ENCODE results near the gene SH3GLB2.

Gene SH3GLB2

DNA sequence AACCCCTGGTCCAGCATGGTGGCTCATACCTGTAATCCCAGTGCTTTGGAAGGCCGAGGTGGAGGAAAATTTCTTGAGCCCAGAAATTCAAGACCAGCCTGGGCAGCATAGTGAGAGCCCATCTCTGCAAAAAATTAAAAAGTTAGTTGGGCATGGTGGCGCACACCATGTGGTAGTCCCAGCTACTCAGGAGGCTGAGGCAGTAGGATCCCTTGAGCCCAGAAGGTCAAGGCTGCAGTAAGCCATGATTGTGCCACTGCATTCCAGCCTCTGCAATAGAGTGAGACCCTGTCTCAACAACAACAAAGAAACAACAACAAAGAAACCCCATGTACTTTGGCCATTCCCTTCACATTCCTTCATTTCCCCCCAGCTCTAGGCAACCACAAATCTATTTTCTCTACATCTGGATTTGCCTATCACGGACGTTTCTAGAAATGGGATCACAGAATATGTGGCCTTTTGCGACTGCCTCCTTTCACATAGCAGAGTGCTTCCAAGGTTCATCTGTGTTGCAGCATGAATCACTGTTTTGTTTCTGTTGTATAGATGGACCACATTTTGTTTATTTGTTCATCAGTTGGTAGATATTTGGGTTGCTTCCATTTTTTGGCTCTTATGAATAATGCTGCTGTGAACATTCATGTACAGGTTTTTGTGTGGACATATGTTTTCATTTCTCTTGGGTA is 26.2 kb upstream of the SH3GLB2 start:
- no peak overlapping the region for H3K27ac ChIP-seq (ENCODE audit: low read depth, low read length)
- peaks cover 0 to 46% (median 26%) of the 10 kb centered on the region in 5 donors for H3K36me3 ChIP-seq (ENCODE audit: control insufficient read depth in 5 of 5, insufficient read depth in 5 of 5, low read length in 5 of 5)

DNA sequence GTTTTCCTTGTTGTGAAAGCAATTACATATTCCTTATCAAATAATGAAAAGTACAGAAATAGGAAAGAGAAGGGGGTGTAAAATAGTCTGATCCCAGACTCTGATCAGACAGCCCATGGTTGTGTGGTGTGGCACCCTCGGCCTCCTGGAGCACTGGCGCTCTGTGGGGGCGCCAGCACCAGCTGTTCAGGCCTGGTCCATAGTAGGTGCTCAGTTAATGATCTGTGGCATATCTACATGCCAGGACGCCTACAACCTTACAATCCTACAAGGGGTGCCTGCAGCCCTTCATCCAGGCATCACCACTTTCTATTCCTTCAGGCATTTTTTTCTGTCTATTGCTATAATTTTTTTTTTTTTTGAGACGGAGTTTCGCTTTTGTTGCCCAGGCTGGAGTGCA is 24.9 kb upstream of the SH3GLB2 start:
- Histone ChIP-seq H3K4me3 (ENCODE audit: low read depth in 1 of 5, low read length in 5 of 5) (no peak overlapping the region), H3K36me3 (ENCODE audit: control insufficient read depth in 5 of 5, insufficient read depth in 5 of 5, low read length in 5 of 5) (peaks cover 0 to 50% (median 32%) of the 10 kb centered on the region in 5 donors), H3K9ac (ENCODE audit: low read length in 5 of 5) (no peak overlapping the region), H3K9me3 (ENCODE audit: control insufficient read depth in 5 of 5, low read length in 5 of 5) (no peaks in the 10 kb centered on the region), H3K4me1 (ENCODE audit: control insufficient read depth in 5 of 5, insufficient read depth in 5 of 5, low read length in 5 of 5) (peaks cover 0 to 12% (median 7%) of the 10 kb centered on the region in 5 donors), H3K27me3 (ENCODE audit: control insufficient read depth in 5 of 5, insufficient read depth in 4 of 5, low read length in 5 of 5) (no peaks in the 10 kb centered on the region), H3K27ac (ENCODE audit: low read depth, low read length) (no peak overlapping the region)

More for the DNA sequence above, 26.2 kb upstream of the SH3GLB2 start:
- peaks cover 0 to 12% (median 7%) of the 10 kb centered on the region in 5 donors for H3K4me1 ChIP-seq (ENCODE audit: control insufficient read depth in 5 of 5, insufficient read depth in 5 of 5, low read length in 5 of 5)
- H3K9ac ChIP-seq (ENCODE audit: low read length in 5 of 5) = no peak overlapping the region
- no peak overlapping the region for H3K4me3 ChIP-seq (ENCODE audit: low read depth in 1 of 5, low read length in 5 of 5)
- H3K9me3 ChIP-seq (ENCODE audit: control insufficient read depth in 5 of 5, low read length in 5 of 5) = no peaks in the 10 kb centered on the region
- H3K27me3 ChIP-seq (ENCODE audit: control insufficient read depth in 5 of 5, insufficient read depth in 4 of 5, low read length in 5 of 5) = no peaks in the 10 kb centered on the region

DNA sequence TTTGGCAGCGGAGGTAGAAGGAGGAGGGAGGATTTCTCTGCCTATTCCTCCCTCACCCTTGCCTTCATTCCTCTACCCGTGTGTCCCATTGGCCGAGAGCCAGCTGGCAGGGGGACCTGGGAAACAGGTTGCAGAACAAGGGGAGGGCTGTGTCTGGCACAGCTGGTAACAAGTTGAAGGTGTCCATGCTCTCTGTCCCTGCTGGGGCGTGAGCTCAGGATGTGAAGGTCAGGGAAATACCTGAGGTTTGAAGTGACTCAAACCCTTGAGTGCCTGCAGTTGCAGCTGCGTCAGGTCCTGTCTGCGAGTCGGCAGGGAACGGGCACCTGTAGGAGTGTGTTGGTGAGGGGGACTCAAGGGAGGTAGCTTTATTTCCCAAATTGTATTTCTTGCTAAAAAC is 24.5 kb upstream of the SH3GLB2 start:
- H3K9ac ChIP-seq (ENCODE audit: low read length in 5 of 5) = no peak overlapping the region
- H3K36me3 ChIP-seq (ENCODE audit: control insufficient read depth in 5 of 5, insufficient read depth in 5 of 5, low read length in 5 of 5) = peaks cover 0 to 48% (median 33%) of the 10 kb centered on the region in 5 donors
- H3K27me3 ChIP-seq (ENCODE audit: control insufficient read depth in 5 of 5, insufficient read depth in 4 of 5, low read length in 5 of 5) = no peaks in the 10 kb centered on the region
- no peak overlapping the region for H3K27ac ChIP-seq (ENCODE audit: low read depth, low read length)
- no peaks in the 10 kb centered on the region for H3K9me3 ChIP-seq (ENCODE audit: control insufficient read depth in 5 of 5, low read length in 5 of 5)
- H3K4me1 ChIP-seq (ENCODE audit: control insufficient read depth in 5 of 5, insufficient read depth in 5 of 5, low read length in 5 of 5) = peaks cover 0 to 12% (median 7%) of the 10 kb centered on the region in 5 donors
- no peak overlapping the region for H3K4me3 ChIP-seq (ENCODE audit: low read depth in 1 of 5, low read length in 5 of 5)

DNA sequence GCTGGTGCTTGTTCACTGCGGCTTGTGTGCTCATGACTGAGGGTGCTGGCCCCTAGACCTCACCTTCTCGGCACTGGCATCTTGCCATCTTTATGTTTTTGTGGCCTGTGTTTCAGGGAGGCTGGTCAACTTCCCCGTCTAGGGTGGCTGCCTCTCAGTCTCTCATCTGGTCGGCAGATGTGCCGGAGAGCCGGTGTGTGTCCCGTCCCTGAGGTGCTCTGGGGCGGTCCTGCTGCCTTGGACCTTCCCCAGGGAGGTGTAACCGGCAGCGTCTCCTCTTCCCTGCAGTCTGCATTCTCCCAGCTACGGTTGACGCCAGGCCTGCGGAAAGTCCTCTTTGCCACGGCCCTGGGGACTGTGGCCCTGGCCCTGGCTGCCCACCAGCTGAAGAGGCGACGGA is 13.9 kb upstream of the SH3GLB2 start:
- Histone ChIP-seq H3K4me3 (ENCODE audit: low read depth in 1 of 5, low read length in 5 of 5) (no peak overlapping the region), H3K9ac (ENCODE audit: low read length in 5 of 5) (peak overlapping the region in 1 of 5 donors; percentile 41), H3K36me3 (ENCODE audit: control insufficient read depth in 5 of 5, insufficient read depth in 5 of 5, low read length in 5 of 5) (peaks cover 0 to 42% (median 25%) of the 10 kb centered on the region in 5 donors)

DNA sequence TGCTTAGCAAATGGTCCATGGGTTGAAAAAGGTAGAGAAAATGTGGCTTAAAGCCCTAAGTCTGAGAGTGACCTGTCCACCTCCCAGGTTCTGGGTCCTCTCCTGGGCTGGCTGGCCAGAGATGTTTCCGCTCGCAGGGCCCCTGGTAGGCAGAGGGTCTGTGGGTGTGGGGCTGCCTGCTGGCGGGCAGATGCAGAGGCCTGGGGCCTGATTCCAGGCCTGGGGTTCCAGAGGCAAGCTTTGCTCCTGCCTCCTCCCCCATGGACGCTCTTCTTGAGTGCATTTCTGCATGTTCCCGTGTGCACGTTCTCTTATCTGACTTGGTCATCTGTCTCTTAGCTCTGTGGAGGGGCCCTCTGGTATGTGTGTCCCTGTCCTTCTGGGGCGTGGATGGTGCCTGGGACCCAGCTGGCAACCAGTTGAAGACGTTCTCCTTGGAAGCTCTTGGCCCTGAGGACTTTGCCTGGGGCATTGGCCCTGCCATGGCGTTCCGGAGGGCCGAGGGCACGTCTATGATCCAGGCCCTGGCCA is 12.0 kb upstream of the SH3GLB2 start:
- H3K27ac ChIP-seq (ENCODE audit: low read depth, low read length) = no peak overlapping the region
- H3K9ac ChIP-seq (ENCODE audit: low read length in 5 of 5) = no peak overlapping the region
- H3K36me3 ChIP-seq (ENCODE audit: control insufficient read depth in 5 of 5, insufficient read depth in 5 of 5, low read length in 5 of 5) = peaks cover 0 to 34% (median 25%) of the 10 kb centered on the region in 5 donors

More for the DNA sequence above, 13.9 kb upstream of the SH3GLB2 start:
- Histone ChIP-seq H3K9me3 (ENCODE audit: control insufficient read depth in 5 of 5, low read length in 5 of 5) (no peaks in the 10 kb centered on the region), H3K4me1 (ENCODE audit: control insufficient read depth in 5 of 5, insufficient read depth in 5 of 5, low read length in 5 of 5) (peaks cover 7 to 18% (median 16%) of the 10 kb centered on the region in 5 donors), H3K27ac (ENCODE audit: low read depth, low read length) (no peak overlapping the region), H3K27me3 (ENCODE audit: control insufficient read depth in 5 of 5, insufficient read depth in 4 of 5, low read length in 5 of 5) (no peaks in the 10 kb centered on the region)

DNA sequence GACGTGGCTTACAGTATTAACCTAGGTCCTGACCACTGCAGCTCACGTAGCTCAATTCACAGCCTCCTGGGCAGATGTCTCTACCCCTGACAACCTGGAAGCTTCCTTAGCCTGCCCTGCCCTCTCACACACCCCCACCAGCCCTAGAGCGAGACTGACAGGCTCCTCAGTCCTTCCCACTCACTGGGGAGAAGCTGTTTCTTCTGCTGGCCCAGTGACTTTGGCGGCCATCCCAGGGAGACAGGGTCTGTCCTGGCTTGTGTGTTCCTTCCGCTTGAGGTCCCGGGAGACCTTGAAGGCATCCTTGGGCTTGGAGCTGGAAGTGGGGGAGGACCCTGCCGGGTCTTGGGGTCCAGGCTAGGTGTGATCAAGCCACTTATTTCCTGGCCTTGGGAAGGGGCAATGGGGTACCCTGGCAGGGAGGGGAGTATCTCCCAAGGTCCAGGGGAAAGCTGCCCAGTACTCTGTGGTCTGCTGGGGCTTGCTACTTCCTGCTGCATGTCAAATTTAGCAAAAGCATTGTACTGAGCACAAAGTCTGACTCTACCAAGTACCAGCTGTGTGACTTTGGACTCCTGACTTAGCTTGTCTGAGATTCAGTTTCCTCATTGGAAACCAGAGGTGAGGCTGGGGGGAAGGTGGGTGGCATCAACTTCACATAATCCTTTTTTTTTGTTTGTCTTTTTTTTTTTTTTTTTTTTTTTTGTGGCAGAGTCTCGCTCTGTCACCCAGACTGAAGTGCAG is 10.2 kb upstream of the SH3GLB2 start:
- peak overlapping the region in 4 of 5 donors; percentile 1 to 99 (median 88) for H3K4me3 ChIP-seq (ENCODE audit: low read depth in 1 of 5, low read length in 5 of 5)
- H3K9me3 ChIP-seq (ENCODE audit: control insufficient read depth in 5 of 5, low read length in 5 of 5) = no peaks in the 10 kb centered on the region
- peak overlapping the region; percentile 64 for H3K27ac ChIP-seq (ENCODE audit: low read depth, low read length)
- no peaks in the 10 kb centered on the region for H3K27me3 ChIP-seq (ENCODE audit: control insufficient read depth in 5 of 5, insufficient read depth in 4 of 5, low read length in 5 of 5)
- H3K9ac ChIP-seq (ENCODE audit: low read length in 5 of 5) = peak overlapping the region in 4 of 5 donors; percentile 63 to 93 (median 78)
- peaks cover 0 to 23% (median 18%) of the 10 kb centered on the region in 5 donors for H3K36me3 ChIP-seq (ENCODE audit: control insufficient read depth in 5 of 5, insufficient read depth in 5 of 5, low read length in 5 of 5)
- H3K4me1 ChIP-seq (ENCODE audit: control insufficient read depth in 5 of 5, insufficient read depth in 5 of 5, low read length in 5 of 5) = peaks cover 7 to 31% (median 25%) of the 10 kb centered on the region in 5 donors

More for the DNA sequence above, 12.0 kb upstream of the SH3GLB2 start:
- Histone ChIP-seq H3K9me3 (ENCODE audit: control insufficient read depth in 5 of 5, low read length in 5 of 5) (no peaks in the 10 kb centered on the region), H3K4me1 (ENCODE audit: control insufficient read depth in 5 of 5, insufficient read depth in 5 of 5, low read length in 5 of 5) (peaks cover 7 to 31% (median 25%) of the 10 kb centered on the region in 5 donors), H3K4me3 (ENCODE audit: low read depth in 1 of 5, low read length in 5 of 5) (no peak overlapping the region), H3K27me3 (ENCODE audit: control insufficient read depth in 5 of 5, insufficient read depth in 4 of 5, low read length in 5 of 5) (no peaks in the 10 kb centered on the region)

DNA sequence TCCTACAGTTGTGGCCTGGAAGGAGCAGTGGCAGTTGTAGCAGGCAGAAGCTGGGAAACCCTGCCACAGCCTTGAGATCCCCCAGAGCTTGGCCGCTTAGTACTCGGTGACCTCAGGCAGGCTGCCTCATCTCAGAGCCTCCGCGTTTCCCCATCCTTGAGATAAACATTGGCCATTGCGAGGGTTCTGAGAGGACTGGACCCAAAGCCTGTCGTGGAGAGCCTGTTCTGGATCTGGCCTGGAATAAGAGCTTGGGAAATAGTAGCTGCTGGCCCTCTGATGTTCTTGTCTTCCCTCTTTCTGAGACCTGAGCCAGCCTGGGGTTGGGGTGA is 9.6 kb upstream of the SH3GLB2 start:
- Histone ChIP-seq H3K36me3 (ENCODE audit: control insufficient read depth in 5 of 5, insufficient read depth in 5 of 5, low read length in 5 of 5) (peaks cover 0 to 20% (median 17%) of the 10 kb centered on the region in 5 donors), H3K27me3 (ENCODE audit: control insufficient read depth in 5 of 5, insufficient read depth in 4 of 5, low read length in 5 of 5) (no peaks in the 10 kb centered on the region), H3K9me3 (ENCODE audit: control insufficient read depth in 5 of 5, low read length in 5 of 5) (no peaks in the 10 kb centered on the region), H3K4me1 (ENCODE audit: control insufficient read depth in 5 of 5, insufficient read depth in 5 of 5, low read length in 5 of 5) (peaks cover 7 to 31% (median 25%) of the 10 kb centered on the region in 5 donors), H3K9ac (ENCODE audit: low read length in 5 of 5) (peak overlapping the region; percentile 63 to 94 (median 89)), H3K4me3 (ENCODE audit: low read depth in 1 of 5, low read length in 5 of 5) (peak overlapping the region; percentile 74 to 99 (median 89)), H3K27ac (ENCODE audit: low read depth, low read length) (peak overlapping the region; percentile 64)

DNA sequence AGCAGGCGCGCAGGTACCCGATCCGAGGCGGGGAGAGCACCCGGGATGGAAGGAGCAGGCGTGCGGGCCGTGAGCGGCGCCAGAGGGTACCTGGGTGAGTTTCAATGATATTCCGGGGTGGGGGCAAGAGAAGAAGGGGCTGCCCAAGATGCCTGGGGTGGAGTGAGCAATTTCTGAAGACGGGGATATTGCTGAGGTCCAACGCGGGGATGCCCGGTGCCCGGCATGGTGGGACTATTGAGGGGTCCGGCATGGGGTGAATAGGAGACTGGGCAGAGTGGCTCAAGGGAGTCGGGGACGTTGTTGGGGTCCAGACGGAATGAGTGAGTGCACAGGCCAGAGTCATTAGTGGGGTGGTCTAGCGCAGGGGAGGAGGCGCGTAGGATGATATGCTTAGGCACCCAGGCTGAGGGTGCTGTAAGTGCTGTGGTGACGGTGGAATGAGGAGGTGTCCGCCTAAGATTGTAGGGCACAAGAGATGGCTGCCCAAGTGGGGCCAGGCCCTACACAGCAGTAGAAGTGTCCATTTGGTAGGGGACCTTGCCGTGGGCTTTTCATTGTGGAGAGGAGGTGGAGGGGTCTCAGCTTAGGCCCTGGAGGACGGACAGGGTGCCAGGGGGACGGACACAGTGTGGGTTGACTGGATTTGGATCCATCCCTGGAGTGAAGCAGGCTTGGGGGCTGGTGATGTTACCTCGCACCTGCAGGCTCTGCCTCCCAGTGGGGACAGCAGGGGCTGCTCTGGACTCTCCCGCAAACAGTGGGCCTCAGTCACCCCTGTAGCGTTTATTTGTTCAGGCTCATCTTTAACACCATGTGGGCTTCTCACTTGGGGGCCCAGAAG is 9.0 kb upstream of the SH3GLB2 start:
- H3K4me3 ChIP-seq (ENCODE audit: low read depth in 1 of 5, low read length in 5 of 5) = peak overlapping the region; percentile 74 to 99 (median 89)
- H3K9ac ChIP-seq (ENCODE audit: low read length in 5 of 5) = peak overlapping the region; percentile 63 to 94 (median 89)
- peak overlapping the region; percentile 64 for H3K27ac ChIP-seq (ENCODE audit: low read depth, low read length)
- H3K36me3 ChIP-seq (ENCODE audit: control insufficient read depth in 5 of 5, insufficient read depth in 5 of 5, low read length in 5 of 5) = peaks cover 0 to 14% (median 11%) of the 10 kb centered on the region in 5 donors
- H3K4me1 ChIP-seq (ENCODE audit: control insufficient read depth in 5 of 5, insufficient read depth in 5 of 5, low read length in 5 of 5) = peaks cover 7 to 31% (median 25%) of the 10 kb centered on the region in 5 donors
- H3K9me3 ChIP-seq (ENCODE audit: control insufficient read depth in 5 of 5, low read length in 5 of 5) = no peaks in the 10 kb centered on the region
- no peaks in the 10 kb centered on the region for H3K27me3 ChIP-seq (ENCODE audit: control insufficient read depth in 5 of 5, insufficient read depth in 4 of 5, low read length in 5 of 5)

DNA sequence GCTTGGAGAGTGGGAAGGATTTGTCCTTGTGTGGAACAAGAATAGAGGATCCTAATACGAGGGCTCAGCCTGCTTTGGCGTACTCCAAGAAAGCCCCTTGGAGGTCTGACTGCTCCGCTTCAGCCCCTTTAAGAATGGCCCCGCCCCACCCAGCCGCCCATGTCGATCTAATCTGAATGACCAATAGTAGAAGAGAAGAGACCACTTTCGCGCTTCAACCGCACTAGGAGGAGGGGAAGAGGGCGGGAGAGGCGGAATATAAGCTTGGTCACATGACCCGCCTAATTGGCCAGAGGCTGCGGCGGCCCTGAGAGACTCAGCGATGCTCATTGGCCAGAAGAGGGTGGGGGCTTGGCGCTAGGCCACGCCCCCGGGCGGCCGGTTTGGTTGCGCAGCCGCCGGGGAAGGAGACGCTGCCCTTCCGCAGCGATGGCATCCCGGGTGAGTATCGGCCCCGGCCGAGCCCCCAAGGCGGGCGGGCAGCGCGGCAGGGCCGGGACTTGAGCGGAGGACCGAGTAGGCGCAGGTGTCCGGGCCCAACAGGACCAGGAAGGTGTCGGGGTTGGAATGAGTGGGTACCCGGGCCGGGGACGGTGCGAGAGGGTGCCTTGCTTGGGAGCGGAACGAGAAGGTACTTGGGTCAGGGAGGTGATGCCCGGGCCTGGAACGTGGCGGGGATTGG is 8.3 kb upstream of the SH3GLB2 start, which contains the start of gene MIGA2:
Gene MIGA2, plus strand, starts transcription at position 386 of the 682 bp plus-strand sequence. CDS start 3,969 bp downstream, outside the sequence.
- Histone ChIP-seq H3K27me3 (ENCODE audit: control insufficient read depth in 5 of 5, insufficient read depth in 4 of 5, low read length in 5 of 5) (no peaks in the 10 kb centered on the region), H3K4me3 (ENCODE audit: low read depth in 1 of 5, low read length in 5 of 5) (peak within 1 kb of the TSS; percentile 82 to 99 (median 89)), H3K4me1 (ENCODE audit: control insufficient read depth in 5 of 5, insufficient read depth in 5 of 5, low read length in 5 of 5) (peaks cover 7 to 31% (median 25%) of the 10 kb centered on the region in 5 donors), H3K36me3 (ENCODE audit: control insufficient read depth in 5 of 5, insufficient read depth in 5 of 5, low read length in 5 of 5) (peaks cover 0 to 6% (median 4%) of the 10 kb centered on the region in 5 donors), H3K27ac (ENCODE audit: low read depth, low read length) (peak within 1 kb of the TSS; percentile 64), H3K9ac (ENCODE audit: low read length in 5 of 5) (peak within 1 kb of the TSS; percentile 68 to 94 (median 90)), H3K9me3 (ENCODE audit: control insufficient read depth in 5 of 5, low read length in 5 of 5) (no peaks in the 10 kb centered on the region)

Data from subcutaneous abdominal adipose tissue (tissue), 5 donors.